HG03175 (cell line): ENCODE measurements around the gene GPR137C.
"Not testable (repeated sequence)": the region's sequence is repeated elsewhere in the genome, so short reads cannot be mapped to it uniquely, and the experiment has no call there.

Experiments used
- ATAC-seq: cut with Tn5 transposase; IDR thresholded peaks from one replicate; pipeline ENCODE4 v1.9.1; 2021; ENCODE audit warnings: mild to moderate bottlenecking, moderate library complexity; ENCODE audit not compliant: unreplicated experiment

GPR137C gene

GRCh38 chr14:52563120-52563519, 10.5 kb downstream of the GPR137C start:
- no peak for ATAC-seq

GRCh38 chr14:52568454-52568853, 15.8 kb downstream of the GPR137C start:
- ATAC-seq, result not testable (repeated sequence)

DNA sequence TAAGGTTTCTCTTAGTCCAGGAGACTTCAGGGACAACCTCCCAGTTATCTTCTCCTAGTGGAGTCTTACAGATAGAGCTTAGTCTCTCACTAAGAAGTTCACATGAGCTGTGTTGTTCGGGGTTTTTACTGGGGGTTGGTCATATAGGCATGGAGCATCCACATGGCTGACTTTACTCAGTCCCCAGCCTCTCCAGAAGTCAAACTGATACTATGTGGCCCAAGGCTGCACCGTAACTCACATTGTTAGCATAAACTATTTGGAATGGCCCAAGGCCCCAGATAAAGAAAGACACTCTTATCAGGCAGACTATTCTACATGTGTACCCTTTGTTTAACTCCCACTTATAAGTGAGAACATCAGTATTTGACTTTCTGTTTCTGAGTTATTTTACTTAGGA, 23.2 kb downstream of the GPR137C start:
- ATAC-seq, result no peak

DNA sequence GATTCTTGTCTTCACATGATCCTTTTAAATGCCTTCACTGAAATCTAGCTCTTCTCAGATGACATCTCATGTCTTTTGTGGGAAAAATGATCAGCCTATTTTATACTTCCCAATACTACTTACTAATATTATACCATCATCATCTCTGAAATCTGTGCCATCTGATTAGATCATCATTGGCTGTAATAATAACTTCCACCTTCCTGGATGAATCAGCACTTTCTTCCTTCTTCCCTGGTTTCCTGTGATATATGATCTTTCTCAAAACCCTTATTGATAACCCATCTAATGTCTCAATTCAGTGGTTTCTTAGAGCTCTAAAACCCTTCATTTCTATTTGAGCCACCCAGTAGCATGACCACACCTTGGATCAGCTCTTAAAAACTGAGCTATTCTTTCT, 30.9 kb downstream of the GPR137C start:
- no peak for ATAC-seq

- ATAC-seq, result no peak
These were observed 37.0 kb downstream of the GPR137C start for GRCh38 chr14:52589646-52590045.

DNA sequence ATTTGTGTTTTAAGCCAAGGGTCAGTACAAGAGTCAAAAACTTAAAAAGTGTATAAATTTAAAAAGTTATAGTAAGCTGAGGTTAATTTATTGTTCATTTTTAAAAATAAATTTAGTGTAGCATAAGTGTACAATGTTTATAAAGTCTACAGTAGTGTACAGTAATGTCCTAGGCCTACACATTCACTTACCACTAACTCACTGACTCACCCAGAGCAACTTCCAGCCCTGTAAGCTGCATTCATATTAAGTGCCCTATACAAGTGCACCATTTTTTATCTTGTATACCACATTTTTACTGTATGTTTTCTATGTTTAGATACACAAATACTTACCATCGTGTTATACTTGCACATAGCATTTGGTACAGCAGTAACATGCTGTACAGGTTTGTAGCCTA, 37.7 kb downstream of the GPR137C start:
- no peak for ATAC-seq

DNA sequence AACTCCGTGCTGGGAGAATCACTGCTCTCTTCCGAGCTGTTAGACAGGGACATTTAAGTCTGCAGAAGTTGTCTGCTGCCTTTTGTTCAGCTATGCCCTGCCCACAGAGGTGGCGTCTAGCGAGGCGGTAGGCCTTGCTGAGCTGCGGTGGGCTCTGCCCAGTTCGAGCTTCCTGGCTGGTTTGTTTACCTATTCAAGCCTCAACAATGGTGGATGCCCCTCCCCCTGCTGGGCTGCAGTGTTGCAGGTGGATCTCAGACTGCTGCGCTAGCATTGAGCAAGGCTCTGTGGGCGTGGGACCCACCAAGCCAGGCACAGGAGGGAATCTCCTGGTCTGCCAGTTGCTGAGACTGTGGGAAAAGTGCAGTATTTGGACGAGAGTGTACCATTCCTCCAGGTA, 43.7 kb downstream of the GPR137C start:
- no peak for ATAC-seq

DNA sequence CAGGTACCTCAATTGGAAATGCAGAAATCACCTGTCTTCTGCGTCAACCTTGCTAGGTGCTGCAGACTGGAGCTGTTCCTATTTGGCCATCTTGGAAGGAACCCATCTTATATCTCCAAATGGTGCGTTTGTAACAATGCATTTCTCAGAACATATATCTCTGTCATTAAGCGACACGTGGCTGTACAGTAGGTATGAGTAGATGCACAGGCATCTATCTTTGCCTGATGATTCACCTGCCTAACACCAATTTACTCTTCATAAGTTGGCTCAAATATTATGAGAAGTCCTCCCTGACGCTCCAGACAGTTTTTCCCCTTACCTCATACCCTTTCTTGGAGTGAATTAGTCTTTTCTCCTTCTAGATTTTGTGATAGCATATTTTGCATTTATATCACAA, 44.2 kb downstream of the GPR137C start:
- no peak for ATAC-seq

DNA sequence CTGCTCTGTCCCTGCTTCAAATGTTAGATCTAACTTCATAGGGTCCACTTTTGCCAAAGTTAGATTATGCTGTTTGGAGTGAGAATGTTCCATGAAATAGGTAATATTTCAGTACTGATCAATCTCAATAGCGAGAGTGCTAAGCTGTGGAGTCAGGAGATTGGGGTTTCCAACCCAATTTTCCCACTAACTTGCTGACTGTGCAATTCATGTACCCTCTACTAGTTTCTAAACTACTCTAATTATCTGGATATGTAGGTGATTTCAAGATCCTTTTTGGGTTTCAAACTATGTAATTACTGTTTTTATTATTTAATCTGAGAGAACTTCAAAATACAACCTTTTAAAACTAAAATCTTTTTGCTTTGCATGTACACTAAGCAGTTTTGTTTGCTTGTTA, 45.9 kb downstream of the GPR137C start:
- ATAC-seq, result no peak

- ATAC-seq, result no peak
These were observed 47.3 kb downstream of the GPR137C start for GRCh38 chr14:52599974-52600373.

DNA sequence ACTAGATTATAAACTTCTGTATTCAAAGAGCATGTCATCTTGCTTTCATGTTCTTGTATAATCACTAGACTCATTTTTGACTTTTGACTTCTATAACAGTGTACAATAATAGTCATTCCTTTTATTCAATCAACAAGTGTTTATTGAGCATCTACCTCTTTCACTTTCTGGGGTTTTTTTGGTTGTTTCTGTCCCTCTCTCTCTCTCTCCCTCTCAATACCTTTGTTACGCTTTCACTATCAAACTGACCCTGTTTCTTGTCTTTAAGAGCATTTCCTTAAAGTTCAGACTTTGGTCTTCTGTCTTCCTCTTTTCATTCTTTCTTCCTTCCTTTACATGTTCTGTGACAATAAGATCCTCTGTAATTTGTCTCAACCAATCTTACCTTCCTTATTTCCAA, 49.5 kb downstream of the GPR137C start:
- ATAC-seq, result no peak

DNA sequence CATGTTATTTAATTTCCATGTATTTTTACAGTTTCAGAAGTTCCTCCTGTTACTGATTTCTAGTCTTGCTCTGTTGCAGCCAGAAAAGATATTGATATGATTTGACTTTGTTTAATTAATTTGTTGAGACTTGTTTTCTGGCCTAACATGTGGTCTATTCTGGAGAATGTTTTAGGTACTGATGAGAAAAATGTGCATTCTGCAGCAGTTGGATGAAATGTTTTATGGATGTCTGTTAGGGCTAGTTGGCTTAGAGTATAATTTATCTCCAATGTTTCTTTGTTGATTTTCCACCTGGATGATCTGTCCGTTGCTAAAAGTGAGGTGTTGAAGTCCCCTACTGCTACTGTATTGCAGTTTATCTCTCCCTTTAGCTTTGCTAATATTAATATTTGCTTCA, 54.4 kb downstream of the GPR137C start:
- no peak for ATAC-seq

- ATAC-seq, result no peak
These were observed 56.9 kb downstream of the GPR137C start for GRCh38 chr14:52609445-52610044.

- ATAC-seq, result no peak
These were observed 57.6 kb downstream of the GPR137C start for GRCh38 chr14:52610187-52610586.

GRCh38 chr14:52618602-52619001, 66.0 kb downstream of the GPR137C start:
- no peak for ATAC-seq

DNA sequence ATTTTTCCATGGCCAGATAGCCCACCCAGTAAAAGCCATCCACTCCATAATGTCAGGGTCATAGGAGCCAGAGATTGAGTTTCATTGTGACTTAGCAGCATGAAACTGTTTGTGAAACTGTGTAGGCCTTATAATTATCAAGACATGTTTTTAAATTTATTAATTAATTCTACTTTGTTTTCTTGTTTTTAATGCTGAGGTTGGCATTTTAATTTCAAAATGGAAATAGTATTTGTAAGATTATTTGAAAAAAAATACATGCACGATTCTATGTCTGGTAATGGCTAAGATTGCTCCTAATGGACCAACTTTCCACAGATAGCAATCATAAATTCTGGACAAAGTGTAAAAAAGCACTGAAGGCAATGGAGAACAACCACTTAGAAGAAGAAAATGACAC, 67.1 kb downstream of the GPR137C start:
- no peak for ATAC-seq

DNA sequence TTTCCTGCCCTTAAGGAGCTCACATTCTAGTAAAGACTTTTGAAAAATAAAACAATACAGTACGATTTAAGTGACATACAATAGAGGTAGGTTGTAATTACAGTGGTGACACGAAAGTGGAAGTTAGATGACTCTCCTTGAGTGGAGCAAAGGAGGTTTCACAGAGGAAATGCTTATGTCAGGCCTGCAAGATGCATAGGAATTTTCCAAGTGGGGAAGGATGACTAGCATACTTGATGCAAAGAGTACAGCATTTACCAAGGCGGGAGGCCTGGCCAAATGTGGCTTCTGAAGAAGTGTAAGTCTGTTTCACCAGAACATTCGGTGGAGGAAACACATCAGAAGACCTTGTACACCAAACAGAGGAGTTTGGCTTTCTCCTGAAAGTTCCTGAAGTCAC, 87.5 kb downstream of the GPR137C start:
- ATAC-seq, result no peak

DNA sequence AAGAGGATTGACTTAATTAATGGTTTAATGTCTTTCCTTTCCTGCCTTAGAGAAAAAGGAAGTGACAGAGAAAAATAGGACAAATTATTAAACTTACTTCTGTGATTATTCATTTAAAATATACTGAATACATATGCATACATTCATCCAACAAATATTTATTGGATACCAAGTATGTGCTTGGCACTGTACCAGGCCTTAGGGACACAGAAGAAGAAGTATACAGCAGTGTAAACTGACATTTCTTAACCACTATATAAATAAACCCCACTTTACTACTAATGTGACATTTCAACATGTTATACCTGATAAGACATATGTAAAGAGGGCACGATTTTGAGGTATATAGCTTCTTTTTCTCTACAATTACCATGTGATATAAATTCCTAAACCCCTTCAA, 89.1 kb downstream of the GPR137C start:
- ATAC-seq, result no peak

DNA sequence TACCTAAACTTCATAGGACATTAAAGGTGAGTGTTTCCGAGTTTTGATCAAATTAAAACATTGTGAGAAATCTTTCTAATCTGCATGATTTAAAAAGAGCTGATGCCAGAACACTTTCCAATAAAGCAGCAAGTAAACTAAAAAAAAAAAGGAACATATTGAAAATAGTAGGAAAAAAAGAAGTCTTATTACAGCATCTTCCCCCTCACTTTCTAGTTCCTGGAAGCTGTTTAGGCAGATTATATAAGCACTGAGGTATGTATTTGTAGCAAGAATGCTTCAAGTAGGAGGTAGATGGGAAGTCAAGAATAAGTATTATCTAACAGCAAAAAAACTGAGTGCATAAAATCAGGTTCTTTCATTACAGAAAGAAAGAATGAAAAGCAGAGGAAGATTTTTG, 96.9 kb downstream of the GPR137C start:
- no peak for ATAC-seq

DNA sequence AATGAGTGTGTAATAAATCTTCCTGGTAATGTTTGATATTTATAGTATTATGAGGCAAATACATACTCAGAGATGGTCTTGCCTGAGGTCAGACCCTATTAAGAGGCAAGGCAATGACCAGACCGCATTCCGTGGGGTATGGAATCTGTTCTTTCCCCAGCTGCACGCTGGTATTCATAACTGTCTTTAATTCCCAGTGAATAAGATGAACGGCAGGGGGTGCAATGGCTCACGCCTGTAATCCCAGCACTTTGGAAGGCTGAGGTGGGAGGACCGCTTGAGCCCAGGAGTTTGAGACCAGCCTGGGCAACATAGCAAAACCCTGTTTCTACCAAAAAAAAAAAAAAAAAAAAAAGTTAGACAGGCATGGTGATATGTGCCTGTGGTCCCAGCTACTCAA, 98.1 kb downstream of the GPR137C start:
- ATAC-seq, result no peak

DNA sequence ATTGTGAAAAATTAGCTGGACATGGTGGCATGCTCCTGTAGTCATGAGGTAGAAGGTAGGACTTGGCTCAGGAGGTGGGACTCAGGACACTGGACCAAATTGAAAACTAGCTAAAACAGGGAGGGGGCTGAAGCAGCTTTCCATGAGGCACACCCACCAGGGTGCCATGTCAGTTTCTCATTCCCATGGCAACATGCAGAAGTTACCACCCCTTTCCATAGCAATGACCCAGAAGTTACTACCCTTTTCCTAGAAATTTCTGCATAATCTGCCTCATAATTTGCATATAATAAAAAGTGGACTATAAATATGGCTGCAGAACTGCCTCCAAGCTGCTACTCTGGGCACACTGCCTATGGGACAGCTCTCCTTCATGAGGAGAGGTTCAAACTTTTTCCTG, 104.3 kb downstream of the GPR137C start:
- no peak for ATAC-seq

DNA sequence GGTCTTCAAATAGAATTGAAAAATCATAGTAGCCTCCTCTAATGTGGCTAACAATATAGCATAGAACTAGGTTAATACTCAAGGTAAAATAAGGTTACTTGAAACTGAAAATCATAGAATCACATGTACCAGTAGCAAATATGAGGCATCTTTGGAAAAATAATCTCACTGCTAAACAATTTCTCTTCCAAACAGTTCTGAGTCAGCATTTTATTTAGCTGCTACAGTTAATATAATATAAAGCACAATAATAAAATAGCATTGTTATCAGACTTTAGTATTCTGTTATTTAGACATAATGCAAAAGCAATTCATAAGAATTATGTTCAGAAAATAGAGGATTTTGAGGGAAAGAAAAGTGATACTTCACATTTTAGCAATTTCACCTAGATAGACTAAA, 107.7 kb downstream of the GPR137C start:
- ATAC-seq, result no peak

DNA sequence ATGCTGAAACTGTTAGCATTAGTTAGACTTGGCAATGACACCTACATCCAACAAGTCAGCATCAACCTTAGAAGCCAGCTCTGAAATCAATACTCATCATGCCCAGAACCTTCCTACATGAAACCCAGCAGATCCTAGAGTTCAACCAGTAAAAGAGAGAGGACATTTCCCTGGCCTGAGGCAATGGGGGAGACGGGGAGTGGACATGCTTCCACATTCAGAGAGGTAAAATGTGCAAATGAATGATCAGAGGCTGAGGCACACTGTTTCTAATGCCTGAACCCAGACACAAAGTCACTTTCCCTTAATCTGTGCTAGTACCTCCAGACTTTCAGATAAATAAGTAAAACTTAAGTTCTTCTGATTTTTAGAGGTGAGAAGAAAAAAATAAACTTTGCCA, 108.2 kb downstream of the GPR137C start:
- no peak for ATAC-seq

DNA sequence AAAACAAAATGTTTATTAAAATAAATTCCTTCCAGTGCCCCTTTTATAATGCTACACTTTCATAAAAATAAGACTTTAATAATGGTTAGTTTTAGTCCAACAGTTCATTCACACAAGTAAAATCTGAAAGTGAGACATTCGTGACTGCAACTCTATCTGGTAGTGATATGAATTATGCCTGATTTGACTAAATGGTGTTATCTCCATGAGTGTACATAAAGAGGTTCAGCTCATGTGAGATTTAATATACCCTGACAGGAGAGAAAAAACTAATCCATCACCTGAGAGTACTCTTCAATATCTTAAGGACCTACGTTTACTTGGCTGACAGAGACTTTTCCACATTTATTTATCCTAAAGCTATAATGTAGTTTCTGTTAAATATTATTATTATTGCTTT, 108.7 kb downstream of the GPR137C start:
- ATAC-seq, result no peak
